ENCODE results near the gene STAMBPL1.

STAMBPL1 gene

GRCh38 chr10:88949912-88950837, 70.1 kb downstream of the STAMBPL1 start:
- no peak for DNase-seq

DNA sequence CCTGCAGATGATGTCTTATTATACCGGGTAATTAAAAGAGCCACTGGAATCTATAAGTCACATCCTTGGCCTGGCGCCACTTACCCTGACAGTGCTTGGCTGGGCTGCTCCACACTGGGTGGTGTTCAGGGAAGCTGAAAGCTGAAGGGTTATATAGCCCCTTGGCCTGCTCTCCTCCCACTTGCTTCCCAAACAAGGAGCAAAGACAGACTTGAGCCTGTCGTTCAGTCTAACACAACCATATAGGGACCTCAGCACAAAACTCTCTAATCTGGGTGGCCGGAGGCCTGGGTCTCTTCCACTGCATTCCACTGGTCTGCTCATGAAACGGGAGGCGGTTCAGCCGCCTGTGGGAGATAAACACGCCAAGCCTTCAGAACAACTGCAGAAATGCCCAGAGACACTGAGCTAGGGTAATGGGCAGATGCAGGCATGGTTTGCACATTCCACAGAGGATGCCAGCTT, 72.6 kb downstream of the STAMBPL1 start, which contains the start of gene ACTA2:
Gene ACTA2, minus strand, starts transcription at position 127 of the 465 bp plus-strand sequence. CDS start 3,843 bp downstream, outside the sequence.
- DNase-seq = no peak

GRCh38 chr10:88953662-88954061, 73.6 kb downstream of the STAMBPL1 start:
- DNase-seq = no peak

GRCh38 chr10:88954458-88955083, 74.5 kb downstream of the STAMBPL1 start:
- no peak for DNase-seq

DNA sequence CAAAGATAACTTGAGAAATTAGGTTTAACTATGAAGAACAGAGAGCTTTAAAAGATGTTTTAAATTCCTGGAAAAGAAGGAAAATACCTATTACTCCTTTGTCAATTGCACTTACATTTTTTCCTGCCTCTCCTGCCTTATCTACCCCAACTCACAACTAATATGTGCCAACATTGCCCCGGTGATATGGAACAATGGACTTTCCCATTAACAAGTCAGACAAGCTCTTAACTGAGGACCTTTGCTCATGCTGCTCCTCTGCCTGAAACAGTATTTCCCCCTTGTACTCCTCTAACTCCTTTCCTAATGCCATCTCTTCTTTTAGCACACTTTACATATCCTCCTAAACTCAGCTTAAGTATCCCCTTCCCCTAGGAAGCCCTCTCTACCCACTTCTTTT, 77.3 kb downstream of the STAMBPL1 start:
- DNase-seq = no peak

GRCh38 chr10:88958721-88959120, 78.7 kb downstream of the STAMBPL1 start:
- DNase-seq = no peak

GRCh38 chr10:88960802-88961201, 80.8 kb downstream of the STAMBPL1 start:
- no peak for DNase-seq

- DNase-seq = no peak
These were observed 81.2 kb downstream of the STAMBPL1 start for GRCh38 chr10:88961266-88961665.

GRCh38 chr10:88962336-88962735, 82.3 kb downstream of the STAMBPL1 start:
- DNase-seq = no peak

DNA sequence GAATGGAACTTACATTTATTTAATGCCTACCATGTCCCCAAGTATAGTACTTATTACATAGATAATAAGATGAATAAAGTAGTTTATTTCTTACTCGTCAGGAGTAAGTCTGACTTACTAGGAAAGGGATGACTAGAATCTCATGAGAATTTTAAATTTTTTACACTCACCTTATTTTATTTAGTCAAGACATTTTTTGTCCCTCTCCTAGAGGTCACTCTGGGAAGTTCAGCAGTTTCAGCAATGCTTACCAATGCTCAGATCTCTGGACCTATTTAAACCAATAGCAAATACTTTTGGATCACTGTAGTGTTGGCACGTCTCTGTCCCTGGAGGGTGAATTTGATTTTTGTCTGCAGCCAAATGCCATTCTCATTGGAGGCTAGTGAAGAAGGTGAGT, 83.3 kb downstream of the STAMBPL1 start:
- DNase-seq = no peak

GRCh38 chr10:88964360-88964759, 84.3 kb downstream of the STAMBPL1 start:
- DNase-seq = no peak

- no peak for DNase-seq
These were observed 84.9 kb downstream of the STAMBPL1 start for GRCh38 chr10:88964869-88965415.

GRCh38 chr10:88966797-88967196, 86.8 kb downstream of the STAMBPL1 start:
- no peak for DNase-seq

DNA sequence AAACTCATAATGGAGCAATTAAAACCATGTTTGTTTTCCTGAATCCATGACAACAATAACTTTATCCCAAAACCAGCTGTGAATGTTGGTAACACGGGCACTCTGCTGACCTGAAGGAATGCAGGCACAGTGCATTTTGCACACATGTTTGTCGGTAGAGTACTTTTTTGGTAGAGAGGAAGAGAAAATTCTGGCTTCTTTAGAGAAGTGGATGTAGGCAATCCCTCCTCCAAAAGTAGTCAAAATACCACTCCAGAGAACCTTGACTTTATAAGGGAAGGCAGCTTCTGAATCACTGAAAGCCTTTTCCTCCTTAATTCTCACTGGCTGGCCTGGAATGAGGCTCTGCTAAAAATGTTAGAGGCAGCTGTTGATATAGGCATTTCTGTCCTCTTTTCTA, 88.3 kb downstream of the STAMBPL1 start:
- no peak for DNase-seq

- no peak for DNase-seq
These were observed 91.4 kb downstream of the STAMBPL1 start for GRCh38 chr10:88971221-88972061.
